Peyer's patch (tissue), 4 donors: ENCODE results near the gene RGS12. TPM values are rescaled to one million over a fixed set of nuclear protein-coding genes. Genes with fewer than 3 reads are reported as not detected.

ENCODE experiments used
- DNase-seq, 3 donors: peaks; one replicate each; pipeline ENCODE4 v3.0.0-alpha.2; 2017 to 2019
- H3K27ac ChIP-seq, 4 donors: fragments of 200-600 bp; sonication (generic); one replicate each; pipeline ENCODE4 v1.5.1; 2016 to 2019
- H3K27me3 ChIP-seq, 2 donors: fragments of 200-600 bp; sonication (generic); one replicate each; pipeline ENCODE4 v1.5.1; 2019
- H3K36me3 ChIP-seq, 3 donors: fragments of 200-600 bp; sonication (generic); one replicate each; pipeline ENCODE4 v1.5.1; 2016 to 2019
- H3K4me1 ChIP-seq, 4 donors: fragments of 200-600 bp; sonication (generic); one replicate each; pipeline ENCODE4 v1.5.1; 2016 to 2019
- H3K4me3 ChIP-seq, 4 donors: fragments of 200-600 bp; sonication (generic); 1 replicate in 3 of 4; 2 replicates in 1 of 4; pipeline ENCODE4 v1.5.1; 2016 to 2019; ENCODE audit warnings: mild to moderate bottlenecking in 1 of 4
- H3K9me3 ChIP-seq, 4 donors: fragments of 200-600 bp; sonication (generic); one replicate each; pipeline ENCODE4 v1.5.1; 2016 to 2019; ENCODE audit warnings: mild to moderate bottlenecking in 1 of 4
- CTCF ChIP-seq, 6 experiments: fragments of 450-650 bp in 4 of 6; fragments of 200-600 bp in 2 of 6; sonication (generic) in 1 of 6; IDR thresholded peaks; one replicate each; pipeline ENCODE4 v1.5.1; 2017 to 2019; ENCODE audit warnings: antibody characterized with exemption in 6 of 6, mild to moderate bottlenecking in 3 of 6, moderate library complexity in 1 of 6
- POLR2A ChIP-seq, 2 donors: fragments of 450-650 bp; IDR thresholded peaks; one replicate each; pipeline ENCODE4 v1.5.1; 2017; ENCODE audit warnings: antibody characterized with exemption in 2 of 2, mild to moderate bottlenecking in 2 of 2, moderate library complexity in 2 of 2
- total RNA-seq, 4 donors: library from RNA; depleted of rRNA; stranded (reverse); fragments of >200 nt; gene quantifications; one replicate each; pipeline ENCODE4 v1.1.0, GENCODE V29; 2016

The RGS12 gene
- total RNA-seq, 4 donors from 2014 or later = 24.3 to 36.5 (median 35.3) TPM

GRCh38 chr4:3291411-3291968 lies 1.3 kb upstream of the RGS12 start:
- DNase-seq = peak in 2 of 3 donors; percentile 71 to 79
- TF ChIP-seq CTCF (IDR thresholded peaks at IDR 0.05) (no peak), POLR2A (IDR thresholded peaks at IDR 0.05) (peak in 1 of 2 donors; percentile 42)
- H3K36me3 ChIP-seq = no peaks in the 10 kb centered on the region
- peak overlapping the region; percentile 71 to 91 (median 76) for H3K4me3 ChIP-seq
- H3K9me3 ChIP-seq = no peaks in the 10 kb centered on the region
- H3K27ac ChIP-seq = peak overlapping the region; percentile 69 to 97 (median 92)
- H3K4me1 ChIP-seq = peaks cover 0 to 22% (median 10%) of the 10 kb centered on the region in 4 donors
- H3K27me3 ChIP-seq = no peaks in the 10 kb centered on the region

- Histone ChIP-seq H3K36me3 (no peaks in the 10 kb centered on the region), H3K27me3 (no peaks in the 10 kb centered on the region), H3K9me3 (no peaks in the 10 kb centered on the region), H3K27ac (peak overlapping the region; percentile 69 to 97 (median 92)), H3K4me1 (peaks cover 0 to 22% (median 7%) of the 10 kb centered on the region in 4 donors), H3K4me3 (peak overlapping the region; percentile 71 to 91 (median 76))
- DNase-seq = peak; percentile 41 to 85 (median 77)
- TF ChIP-seq CTCF (IDR thresholded peaks at IDR 0.05) (peak in 1 of 6 experiments; percentile 5), POLR2A (IDR thresholded peaks at IDR 0.05) (no peak)
Observed at GRCh38 chr4:3291969-3292570, 751 bp upstream of the RGS12 start.

GRCh38 chr4:3293401-3294391 lies 875 bp downstream of the RGS12 start:
- H3K9me3 ChIP-seq = no peaks in the 10 kb centered on the region
- peak in 2 of 3 donors; percentile 52 to 63 for DNase-seq
- peak overlapping the region; percentile 5 to 97 (median 62) for H3K27ac ChIP-seq

GRCh38 chr4:3294401-3295241 lies 1.8 kb downstream of the RGS12 start:
- no peaks in the 10 kb centered on the region for H3K9me3 ChIP-seq
- H3K36me3 ChIP-seq = no peaks in the 10 kb centered on the region
- H3K27ac ChIP-seq = no peak overlapping the region
- no peak overlapping the region for H3K4me3 ChIP-seq
- TF ChIP-seq POLR2A (IDR thresholded peaks at IDR 0.05) (no peak), CTCF (IDR thresholded peaks at IDR 0.05) (no peak)
- H3K4me1 ChIP-seq = peaks cover 0 to 22% (median 7%) of the 10 kb centered on the region in 4 donors
- H3K27me3 ChIP-seq = no peaks in the 10 kb centered on the region
- peak in 1 of 3 donors; percentile 44 for DNase-seq

More at GRCh38 chr4:3293401-3294391, 875 bp downstream of the RGS12 start:
- no peaks in the 10 kb centered on the region for H3K36me3 ChIP-seq
- peak overlapping the region; percentile 71 to 91 (median 76) for H3K4me3 ChIP-seq
- no peaks in the 10 kb centered on the region for H3K27me3 ChIP-seq
- TF ChIP-seq CTCF (IDR thresholded peaks at IDR 0.05) (no peak), POLR2A (IDR thresholded peaks at IDR 0.05) (no peak)
- peaks cover 0 to 22% (median 7%) of the 10 kb centered on the region in 4 donors for H3K4me1 ChIP-seq
